Dermis microvascular lymphatic vessel endothelial cell (primary cell): ENCODE data around the gene PIP5K1C. TPM values are rescaled to one million over a fixed set of nuclear protein-coding genes. Genes with fewer than 3 reads are reported as not detected.
A peak's percentile ranks its signal among the peaks of the same experiment; 100 is the strongest.
"Not testable (repeated sequence)": the region's sequence is repeated elsewhere in the genome, so short reads cannot be mapped to it uniquely, and the experiment has no call there.

Experiments
- DNase-seq, 2 donors: peaks; one replicate each; pipeline versions ENCODE4 v3.0.0 to v3.0.0-alpha.2; 2010; ENCODE audit warnings: low read depth in 2 of 2
- total RNA-seq: library from RNA; depleted of rRNA; stranded (reverse); fragments of >200 nt; gene quantifications from 2 replicates; pipeline ENCODE4 v1.2.1, GENCODE V29; 2014

PIP5K1C gene
- total RNA-seq, 1 donor from 2014 or later = 19.4 TPM

GRCh38 chr19:3678188-3678587, 22.1 kb downstream of the PIP5K1C start:
- no peak for DNase-seq

GRCh38 chr19:3674784-3675543, 25.3 kb downstream of the PIP5K1C start:
- no peak for DNase-seq

- no peak for DNase-seq
Observed at GRCh38 chr19:3673506-3674439, 26.5 kb downstream of the PIP5K1C start.

GRCh38 chr19:3672993-3673392, 27.3 kb downstream of the PIP5K1C start:
- DNase-seq = no peak

GRCh38 chr19:3672575-3672948, 27.7 kb downstream of the PIP5K1C start:
- DNase-seq = no peak

- DNase-seq = peak in 1 of 2 donors; percentile 68
Observed at GRCh38 chr19:3671680-3672574, 28.3 kb downstream of the PIP5K1C start.

GRCh38 chr19:3670796-3671679, 29.2 kb downstream of the PIP5K1C start:
- peak; percentile 82 to 89 for DNase-seq

GRCh38 chr19:3669947-3670795, 30.1 kb downstream of the PIP5K1C start:
- peak in 1 of 2 donors; percentile 80 for DNase-seq

GRCh38 chr19:3669082-3669946, 31.0 kb downstream of the PIP5K1C start:
- DNase-seq = no peak

GRCh38 chr19:3668331-3669081, 31.8 kb downstream of the PIP5K1C start:
- DNase-seq = no peak

- DNase-seq = no peak
Observed at GRCh38 chr19:3667766-3668165, 32.5 kb downstream of the PIP5K1C start.

GRCh38 chr19:3667037-3667638, 33.1 kb downstream of the PIP5K1C start:
- no peak for DNase-seq

- DNase-seq = not testable (repeated sequence)
Observed at GRCh38 chr19:3666545-3666856, 33.8 kb downstream of the PIP5K1C start.

- peak in 1 of 2 donors; percentile 39 for DNase-seq
Observed at GRCh38 chr19:3665681-3666544, 34.4 kb downstream of the PIP5K1C start.

GRCh38 chr19:3664879-3665642, 35.2 kb downstream of the PIP5K1C start:
- DNase-seq = no peak

GRCh38 chr19:3663838-3664237, 36.4 kb downstream of the PIP5K1C start:
- no peak for DNase-seq
